GM18951 (cell line): ENCODE results near the gene MAL.

Source experiments
- POLR2A ChIP-seq: IDR thresholded peaks from 4 replicates; pipeline ENCODE4 v1.6.1; 2011; ENCODE audit warnings: mild to moderate bottlenecking; ENCODE audit not compliant: insufficient read length, insufficient read depth; ENCODE audit errors: extremely low read depth
- in situ Hi-C: fragments of 300-500 bp; cut with MboI; formaldehyde crosslinking; loops from one replicate; pipeline ENCODE4 v1.12.0; 2022; ENCODE audit warnings: low sequenced_read_pairs, mixed read lengths, inconsistent platforms; ENCODE audit not compliant: unreplicated experiment

MAL gene

DNA sequence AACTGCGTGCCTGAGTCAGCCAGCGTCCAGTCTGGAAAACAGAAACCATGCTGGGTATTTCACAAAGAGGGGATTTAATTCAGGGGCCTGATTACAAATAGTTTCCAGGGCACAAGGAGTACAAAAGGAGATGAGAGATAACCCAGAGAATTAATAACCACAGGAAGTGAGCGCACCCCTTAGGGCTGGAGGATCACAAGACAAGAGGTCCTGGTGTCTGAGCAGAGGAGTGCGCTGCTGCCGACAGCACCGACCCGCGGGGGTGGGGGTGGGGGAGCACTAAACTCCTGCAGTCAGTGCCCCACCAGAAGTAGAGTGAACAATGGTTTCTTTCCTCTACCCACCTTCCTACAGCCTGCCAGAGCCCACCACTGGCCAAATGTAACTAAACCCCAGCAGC, 20.8 kb upstream of the MAL start:
- in situ Hi-C loops = no loop called here
- no peak for TF ChIP-seq POLR2A

DNA sequence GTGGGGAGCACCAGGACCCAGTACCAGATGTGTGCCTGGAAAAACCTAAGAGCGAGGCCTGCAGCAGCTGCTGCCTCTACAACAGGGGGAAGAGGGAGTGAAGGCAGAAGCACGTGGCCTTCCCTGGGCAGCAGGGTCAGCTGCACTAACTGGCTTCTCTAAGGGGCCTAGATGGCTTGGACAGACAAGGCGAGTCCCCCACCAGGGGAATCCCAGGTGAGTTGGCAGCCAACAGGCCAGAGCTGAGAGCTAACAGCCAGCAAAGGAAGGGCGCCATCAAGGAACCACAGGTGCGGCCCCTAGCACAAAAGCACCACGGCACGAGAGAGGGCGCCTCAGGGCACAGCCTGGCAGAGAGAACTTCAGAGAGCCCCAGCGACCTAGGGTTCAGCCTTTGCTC, 19.8 kb upstream of the MAL start:
- in situ Hi-C loops = no loop called here
- no peak for TF ChIP-seq POLR2A

DNA sequence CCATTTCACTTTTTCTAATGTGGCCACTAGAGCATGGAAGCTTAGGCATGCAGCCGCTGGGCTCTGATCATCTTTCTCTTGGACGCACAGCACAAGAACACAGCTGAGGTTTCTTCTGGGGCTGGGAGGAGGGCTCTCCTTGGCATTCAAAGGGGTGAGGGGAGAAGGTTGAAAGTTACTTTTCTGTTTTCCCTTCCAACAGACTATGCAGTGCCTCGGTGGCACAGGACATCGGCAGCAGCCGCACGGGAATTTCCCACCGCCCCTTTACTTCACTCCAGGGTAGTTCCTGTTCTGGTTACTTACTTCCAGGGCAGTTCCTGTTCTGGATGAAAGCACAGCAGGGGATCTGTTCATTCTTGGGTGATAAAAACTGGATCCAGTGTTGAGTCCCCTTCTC, 18.9 kb upstream of the MAL start:
- in situ Hi-C loops = no loop called here
- TF ChIP-seq POLR2A = no peak

DNA sequence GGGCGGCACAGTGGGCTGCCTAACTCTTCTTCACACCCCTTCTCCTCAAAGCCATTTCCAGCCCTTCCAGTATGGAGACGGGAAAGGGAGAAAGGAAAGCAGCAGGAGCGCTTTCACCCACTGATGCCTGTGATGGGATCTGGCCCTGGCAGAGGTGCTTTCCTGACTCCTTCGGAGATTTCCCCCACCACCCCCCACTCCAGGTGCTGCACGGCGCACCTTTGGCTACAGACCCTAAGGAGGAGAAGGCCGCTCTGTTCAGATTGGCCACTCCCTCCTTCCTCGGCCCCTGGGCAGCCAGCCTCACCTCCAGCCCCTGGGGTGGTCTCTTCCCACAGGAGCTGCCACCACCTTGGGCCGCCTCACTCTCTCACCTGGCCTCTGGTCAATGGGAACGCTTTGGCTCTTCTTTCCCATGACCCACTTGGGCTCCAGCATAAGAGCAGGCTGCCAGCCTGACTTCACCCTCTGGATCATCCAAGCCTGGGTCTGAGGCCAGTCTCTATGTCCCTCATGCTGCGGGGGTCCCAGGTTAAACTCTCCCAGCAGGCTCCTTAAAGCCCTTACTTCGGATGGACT, 18.4 kb upstream of the MAL start:
- in situ Hi-C loops = no loop called here

DNA sequence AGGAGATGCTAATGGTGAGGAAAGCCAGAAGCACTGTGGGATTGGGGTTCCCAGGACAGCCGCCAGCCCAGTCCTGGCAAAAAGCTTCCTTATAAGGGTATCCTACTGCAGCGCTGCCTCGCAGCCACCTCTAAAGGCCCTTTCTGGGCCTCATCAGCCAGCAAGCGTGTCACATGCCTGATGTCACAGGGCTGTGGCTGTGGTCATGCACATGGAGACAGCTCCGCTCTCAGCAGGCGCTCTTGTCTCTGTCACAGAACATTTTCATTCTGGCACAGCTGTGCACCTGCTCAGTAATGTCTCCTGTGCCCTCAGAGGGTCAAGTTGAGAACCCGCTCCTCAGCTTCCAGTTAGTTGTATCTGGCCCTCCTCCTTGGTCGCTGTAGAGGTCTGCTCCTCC, 17.7 kb upstream of the MAL start:
- no peak for TF ChIP-seq POLR2A
- in situ Hi-C loops = no loop called here

More for the DNA sequence above, 18.4 kb upstream of the MAL start:
- TF ChIP-seq POLR2A = no peak

DNA sequence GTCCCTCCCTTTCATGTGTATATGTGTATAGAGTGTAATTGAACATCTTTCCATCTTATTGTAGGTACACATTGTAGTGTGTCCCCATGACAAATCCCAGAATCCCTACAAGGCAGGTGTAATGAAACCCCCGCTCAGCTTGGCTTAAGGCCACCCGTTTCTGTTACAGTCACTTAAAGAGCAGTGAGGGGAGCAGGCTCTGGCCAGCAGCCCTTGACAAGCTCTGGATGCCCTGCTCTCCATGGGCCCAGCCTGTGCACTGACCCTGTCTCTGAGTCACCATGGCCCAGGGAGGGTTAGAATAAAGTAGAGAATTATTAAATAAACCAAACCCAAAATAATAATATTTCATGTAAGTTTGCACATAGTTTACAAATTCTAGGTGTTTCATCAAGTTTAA, 17.2 kb upstream of the MAL start:
- no peak for TF ChIP-seq POLR2A
- in situ Hi-C loops = no loop called here

DNA sequence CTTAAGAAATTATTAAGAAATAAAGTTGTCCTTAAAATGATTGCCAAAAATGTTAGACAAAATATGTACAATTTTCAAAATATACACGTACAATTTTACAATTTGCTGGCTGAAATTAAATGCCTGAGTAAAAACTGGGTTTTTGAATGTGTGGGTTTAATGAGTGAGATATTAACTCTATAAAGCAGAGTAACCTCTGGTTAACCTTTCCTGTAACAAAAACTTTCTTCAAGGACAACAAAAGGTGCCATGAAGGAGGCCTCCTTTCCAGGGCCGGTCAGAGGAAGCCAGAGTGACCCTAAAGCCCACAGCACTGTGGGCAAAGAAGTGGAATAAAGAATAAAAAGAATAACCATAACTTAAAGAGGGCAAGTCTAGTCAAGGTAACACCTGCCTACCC, 16.5 kb upstream of the MAL start:
- in situ Hi-C loops = no loop called here
- TF ChIP-seq POLR2A = no peak

DNA sequence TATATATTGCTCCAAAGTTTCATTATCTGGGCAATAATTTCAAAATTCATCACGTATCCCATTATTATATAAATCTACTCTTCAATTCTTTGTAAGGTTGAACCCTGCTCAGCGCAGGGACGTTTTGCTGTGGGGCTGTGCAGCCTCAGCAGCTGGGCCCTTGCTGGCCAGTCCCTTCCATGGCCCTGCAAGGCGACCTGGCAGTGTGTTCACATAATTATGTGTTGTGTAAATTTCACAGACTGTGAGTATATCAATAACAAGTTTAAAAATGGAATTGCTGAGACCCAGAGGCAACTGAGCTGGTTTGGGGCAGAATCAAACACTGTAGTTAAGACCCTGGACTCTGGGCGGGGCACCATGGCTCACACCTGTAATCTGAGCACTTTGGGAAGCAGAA, 16.1 kb upstream of the MAL start:
- no peak for TF ChIP-seq POLR2A
- in situ Hi-C loops = no loop called here

DNA sequence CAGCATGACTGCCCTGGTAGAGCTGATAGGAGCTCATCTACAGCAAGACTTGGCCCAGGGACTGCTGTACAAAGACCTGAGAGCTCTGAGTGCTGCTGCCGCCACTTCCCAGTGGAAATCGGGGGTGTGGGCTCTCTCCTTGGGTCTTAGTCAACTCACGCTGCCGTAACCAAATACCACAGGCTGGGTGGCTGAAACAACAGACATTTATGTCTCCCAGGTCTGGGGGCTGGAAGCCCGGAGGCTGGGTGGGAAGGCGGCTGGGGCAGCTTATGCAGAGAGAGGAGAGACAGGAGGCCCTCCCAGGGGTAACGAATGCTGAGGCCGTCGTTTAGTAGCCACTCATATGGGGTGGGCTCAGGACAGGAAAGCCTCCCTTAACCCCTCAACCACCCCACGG, 15.4 kb upstream of the MAL start:
- TF ChIP-seq POLR2A = no peak
- in situ Hi-C loops = no loop called here

DNA sequence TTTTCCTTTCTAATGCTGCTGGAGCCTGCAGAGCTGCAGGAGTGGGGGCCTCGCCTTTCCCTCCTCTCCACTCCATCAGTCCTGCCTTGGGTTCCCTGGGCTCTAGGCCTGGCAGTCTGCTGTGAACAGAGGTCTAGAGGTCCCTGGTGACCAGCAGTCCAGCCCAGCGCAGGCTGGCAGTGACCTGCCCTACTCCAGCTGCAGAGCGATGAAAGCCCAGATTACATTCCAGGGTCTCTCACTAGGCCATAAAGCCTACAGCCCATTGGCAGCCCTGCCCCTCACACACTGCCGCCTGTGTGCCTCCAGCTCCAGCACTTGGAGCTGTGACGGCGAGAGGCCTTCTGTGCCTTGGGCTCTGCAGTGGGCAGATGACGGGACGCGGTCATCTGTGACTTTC, 14.8 kb upstream of the MAL start:
- in situ Hi-C loops = no loop called here

DNA sequence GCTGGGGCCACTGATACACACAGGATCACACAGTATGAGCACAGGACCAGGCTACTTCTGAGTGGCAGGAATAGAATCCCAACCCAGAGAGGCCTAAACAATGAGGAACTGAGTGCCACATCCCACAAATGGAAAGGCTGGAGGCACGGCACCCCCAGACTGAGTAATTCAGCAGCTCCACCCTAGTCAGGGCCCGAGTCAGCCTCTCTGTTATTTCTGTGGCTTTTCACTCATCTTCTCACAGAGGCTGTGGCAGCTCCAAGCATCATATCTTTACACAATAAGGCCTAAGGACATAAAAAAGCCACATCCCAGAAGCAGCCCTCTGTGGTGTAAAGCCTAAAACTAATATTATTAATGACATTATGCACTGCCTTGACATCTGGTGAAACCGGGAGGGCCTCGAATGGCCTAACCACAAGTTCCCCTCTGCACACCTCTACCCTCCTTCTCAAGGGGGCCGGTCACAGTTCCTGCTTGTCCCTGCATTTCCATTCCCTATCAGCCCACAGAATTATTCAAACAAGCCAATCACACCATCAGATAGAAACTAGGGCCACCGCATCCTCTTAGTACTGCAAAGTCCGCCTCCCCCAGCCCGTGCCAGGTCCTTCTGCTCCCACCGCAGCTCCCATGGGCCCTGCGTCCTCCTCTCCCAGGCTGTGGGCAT, 12.5 kb upstream of the MAL start:
- no peak for TF ChIP-seq POLR2A
- in situ Hi-C loops = no loop called here

More for the DNA sequence above, 14.8 kb upstream of the MAL start:
- TF ChIP-seq POLR2A = no peak

DNA sequence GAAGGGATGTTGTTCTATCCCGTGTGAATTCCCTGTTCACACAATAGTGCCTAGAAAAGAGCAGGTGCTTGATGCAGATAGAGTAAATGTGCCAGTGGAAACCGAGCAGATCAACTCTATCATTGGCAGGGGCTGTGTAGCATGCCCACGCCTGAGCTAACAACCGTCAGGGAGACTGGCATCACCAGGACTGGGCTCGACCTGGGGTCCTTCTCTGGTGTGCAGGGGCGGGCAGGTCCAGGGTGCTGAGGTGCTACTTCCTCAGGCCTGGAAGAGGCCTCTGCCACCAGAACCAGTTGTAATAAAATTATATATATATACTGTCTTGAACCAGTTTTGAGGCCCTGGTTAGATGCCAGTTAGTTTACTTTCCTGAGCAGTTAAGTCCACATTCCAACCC, 11.8 kb upstream of the MAL start:
- in situ Hi-C loops = no loop called here

DNA sequence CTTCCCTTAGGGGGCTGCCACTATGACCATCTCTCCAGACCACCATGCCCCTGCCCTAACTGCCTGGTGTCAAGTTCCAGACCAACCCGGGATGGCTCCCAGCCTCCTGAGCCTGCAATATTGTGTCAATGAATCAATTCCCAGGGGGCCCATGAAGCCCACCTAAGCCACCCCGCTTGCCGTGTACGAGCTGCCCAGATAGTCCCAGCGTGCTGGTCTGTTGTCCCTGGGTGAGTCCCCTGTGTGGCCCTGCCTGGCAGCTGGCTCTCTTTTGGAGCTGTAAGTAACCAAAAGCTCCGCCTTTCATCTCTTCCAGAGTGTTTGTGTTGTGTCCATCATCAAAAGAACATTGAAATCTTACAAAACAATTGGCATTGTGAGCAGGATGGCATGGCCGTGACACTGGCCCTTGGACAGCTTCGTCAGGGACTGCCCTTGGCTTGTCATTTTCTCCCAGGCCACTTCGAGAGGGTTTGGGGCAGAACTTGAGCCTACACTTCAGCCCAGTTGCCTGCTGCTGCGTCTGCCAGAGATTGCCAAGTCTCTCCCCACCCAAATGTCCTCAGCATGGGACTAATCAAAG, 11.3 kb upstream of the MAL start:
- TF ChIP-seq POLR2A = no peak
- in situ Hi-C loops = no loop called here

More for the DNA sequence above, 11.8 kb upstream of the MAL start:
- TF ChIP-seq POLR2A = no peak

DNA sequence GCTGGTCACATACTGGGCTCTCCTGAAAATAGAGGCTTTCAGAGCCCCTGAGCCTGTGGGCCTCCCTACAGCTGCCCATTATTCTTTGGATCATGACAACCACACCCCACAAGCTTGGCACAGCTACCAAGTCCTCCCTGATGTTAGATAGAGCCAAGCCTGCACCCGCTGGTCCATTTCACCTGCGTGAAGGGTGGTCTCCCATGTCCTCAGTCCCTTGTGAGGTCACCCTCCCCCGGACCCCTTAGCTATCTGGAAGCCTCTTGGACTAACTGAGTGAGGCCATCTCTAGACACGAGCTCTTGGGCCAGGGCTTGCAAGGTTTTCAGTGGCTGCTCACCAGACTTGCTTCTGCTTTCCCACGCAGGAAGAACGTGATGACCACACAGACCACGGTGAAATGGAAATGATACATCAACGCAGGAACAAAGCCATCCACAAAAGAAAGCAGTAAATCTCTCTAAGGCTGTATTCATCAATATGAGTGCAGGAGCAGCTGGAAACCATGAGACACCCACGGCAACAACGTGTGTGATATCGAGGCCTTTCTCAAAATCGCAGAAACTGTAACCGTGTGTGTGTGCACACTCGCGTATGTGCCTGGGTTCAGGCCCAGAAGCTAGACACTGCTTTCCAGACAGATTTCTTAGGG, 10.1 kb upstream of the MAL start:
- in situ Hi-C loops = no loop called here

More for the DNA sequence above, 10.1 kb upstream of the MAL start:
- no peak for TF ChIP-seq POLR2A
